Transverse colon (tissue), 4 donors: Measurements from ENCODE around the gene SERTM1. TPM values are rescaled to one million over a fixed set of nuclear protein-coding genes. Genes with fewer than 3 reads are reported as not detected.

Source experiments
- DNase-seq: peaks from one replicate; pipeline ENCODE4 v3.0.0-alpha.2; 2019
- H3K27ac ChIP-seq, 4 donors: fragments of 200-600 bp; sonication (generic); 2 replicates each; pipeline ENCODE4 v1.5.1; 2016 to 2018; ENCODE audit warnings: inconsistent platforms in 4 of 4
- H3K27me3 ChIP-seq: fragments of 200-600 bp; sonication (generic); 2 replicates; pipeline ENCODE4 v1.5.1; 2017; ENCODE audit warnings: inconsistent platforms
- H3K36me3 ChIP-seq, 4 donors: fragments of 200-600 bp; sonication (generic); 2 replicates each; pipeline ENCODE4 v1.5.1; 2017 to 2019; ENCODE audit warnings: inconsistent platforms in 4 of 4
- H3K4me1 ChIP-seq, 4 donors: fragments of 200-600 bp; sonication (generic); 2 replicates each; pipeline ENCODE4 v1.5.1; 2017 to 2020; ENCODE audit warnings: inconsistent platforms in 4 of 4
- H3K4me3 ChIP-seq, 4 donors: fragments of 200-600 bp; sonication (generic); 1 replicate in 1 of 4; 2 replicates in 3 of 4; pipeline versions ENCODE4 v1.5.1 to v1.6.1; 2017 to 2019; ENCODE audit warnings: inconsistent platforms in 4 of 4
- H3K9me3 ChIP-seq, 2 donors: fragments of 200-600 bp; sonication (generic); 2 replicates each; pipeline ENCODE4 v1.5.1; 2017 to 2019; ENCODE audit warnings: inconsistent platforms in 2 of 2
- CTCF ChIP-seq, 5 experiments: fragments of 200-600 bp in 3 of 5; fragments of 450-650 bp in 2 of 5; sonication (generic) in 3 of 5; IDR thresholded peaks; 1 replicate in 2 of 5; 2 replicates in 3 of 5; pipeline ENCODE4 v1.5.1; 2016 to 2017; ENCODE audit warnings: antibody characterized with exemption in 5 of 5, inconsistent platforms in 3 of 5, mild to moderate bottlenecking in 2 of 5, moderate library complexity in 1 of 5
- EP300 ChIP-seq: sonication (generic); formaldehyde crosslinking; IDR thresholded peaks from one replicate; pipeline ENCODE4 v1.6.1; 2017; ENCODE audit warnings: antibody characterized with exemption, low read depth
- POLR2A ChIP-seq: fragments of 450-650 bp; IDR thresholded peaks from one replicate; pipeline ENCODE4 v1.6.1; 2016; ENCODE audit warnings: antibody characterized with exemption, mild to moderate bottlenecking, moderate library complexity
- POLR2AphosphoS5 ChIP-seq, 3 donors: sonication (generic); formaldehyde crosslinking; IDR thresholded peaks; one replicate each; pipeline ENCODE4 v1.6.1; 2016; ENCODE audit warnings: antibody characterized with exemption in 3 of 3
- WGBS, 2 donors: methylation state at CpG; one replicate each; pipeline ENCODE4 v1.1.5; 2018; ENCODE audit warnings: low coverage in 1 of 2; 5-methylcytosine and 5-hydroxymethylcytosine counted together
- in situ Hi-C, 4 donors: fragments of 200-750 bp; cut with MboI; loops; one replicate each; pipeline versions ENCODE4 v1.15.0 to v1.15.1; 2017; ENCODE audit warnings: low sequenced_read_pairs in 3 of 4, low pct_ligation_motif_present in 1 of 4, low pct_unique_long_range_greater_than_20kb in 1 of 4
- intact Hi-C: fragments of 100-400 bp; cut with DNase I; formaldehyde crosslinking; loops from one replicate; pipeline ENCODE4 v1.15.1; 2023; ENCODE audit warnings: low total_unique reads
- total RNA-seq, 4 donors: library from RNA; depleted of rRNA; stranded (reverse); fragments of >200 nt; gene quantifications; one replicate each; pipeline ENCODE4 v1.1.0, GENCODE V29; 2016

The SERTM1 gene
- total RNA-seq, 4 donors from 2014 or later = 0.32 TPM; not detected in 3

DNA sequence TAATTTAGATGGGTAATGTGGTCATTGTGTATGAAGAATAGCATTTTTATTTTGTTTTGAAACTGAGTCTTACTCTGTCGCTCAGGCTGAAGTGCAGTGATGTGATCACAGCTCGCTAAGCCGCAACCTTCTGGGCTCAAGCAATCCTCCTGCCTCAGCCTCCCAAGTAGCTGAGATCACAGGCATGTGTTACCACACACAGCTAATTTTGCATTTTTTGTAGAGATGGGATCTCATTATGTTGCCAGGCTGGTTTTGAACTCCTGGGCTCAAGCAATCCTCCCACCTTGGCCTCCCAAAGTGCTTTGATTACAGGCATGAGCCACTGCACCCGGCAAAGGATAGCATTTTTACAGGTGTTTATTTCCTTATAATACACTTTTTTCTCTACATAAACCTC is 36.6 kb downstream of the SERTM1 start:
- in situ Hi-C loops = no loop called here
- 75 to 81% methylated on average over 2 to 4 of the region's 4 CpGs for WGBS, 2 donors
- no peaks in the 10 kb centered on the region for H3K9me3 ChIP-seq
- H3K4me3 ChIP-seq = no peak overlapping the region
- no peak overlapping the region for H3K27ac ChIP-seq
- no peak for DNase-seq
- TF ChIP-seq POLR2AphosphoS5 (IDR thresholded peaks at IDR 0.05) (no peak), EP300 (no peak), POLR2A (no peak), CTCF (IDR thresholded peaks at IDR 0.05) (no peak)
- H3K27me3 ChIP-seq = no peaks in the 10 kb centered on the region
- intact Hi-C loops = no loop called here
- H3K4me1 ChIP-seq = no peaks in the 10 kb centered on the region
- no peaks in the 10 kb centered on the region for H3K36me3 ChIP-seq

DNA sequence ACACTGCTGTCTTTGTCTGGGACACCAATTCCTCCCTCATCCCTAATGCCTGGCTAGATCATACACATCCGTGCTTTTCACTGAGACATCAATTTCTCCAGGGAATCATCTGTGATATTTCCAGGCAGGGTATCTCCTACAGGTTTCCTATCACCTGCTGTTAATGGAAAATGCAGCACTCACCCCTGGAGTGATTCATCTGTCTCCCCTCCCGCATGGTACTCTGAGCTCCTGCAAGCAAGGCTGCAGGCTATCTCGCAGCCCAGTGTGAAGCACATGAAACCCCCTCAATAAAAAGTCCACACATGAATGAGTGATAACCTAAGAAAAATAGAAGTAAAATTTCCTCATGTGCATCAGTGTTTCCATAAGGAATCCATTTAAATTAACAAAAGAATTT is 38.5 kb downstream of the SERTM1 start:
- WGBS, 2 donors = 73 to 74% methylated on average over 3 of the region's 3 CpGs
- in situ Hi-C loops (no loop called here), intact Hi-C loops (no loop called here)
- H3K9me3 ChIP-seq = no peaks in the 10 kb centered on the region
- DNase-seq = no peak
- no peaks in the 10 kb centered on the region for H3K27me3 ChIP-seq
- no peaks in the 10 kb centered on the region for H3K36me3 ChIP-seq
- H3K27ac ChIP-seq = no peak overlapping the region
- H3K4me1 ChIP-seq = no peaks in the 10 kb centered on the region
- H3K4me3 ChIP-seq = no peak overlapping the region
- TF ChIP-seq EP300 (no peak), CTCF (IDR thresholded peaks at IDR 0.05) (no peak), POLR2A (no peak), POLR2AphosphoS5 (IDR thresholded peaks at IDR 0.05) (no peak)

DNA sequence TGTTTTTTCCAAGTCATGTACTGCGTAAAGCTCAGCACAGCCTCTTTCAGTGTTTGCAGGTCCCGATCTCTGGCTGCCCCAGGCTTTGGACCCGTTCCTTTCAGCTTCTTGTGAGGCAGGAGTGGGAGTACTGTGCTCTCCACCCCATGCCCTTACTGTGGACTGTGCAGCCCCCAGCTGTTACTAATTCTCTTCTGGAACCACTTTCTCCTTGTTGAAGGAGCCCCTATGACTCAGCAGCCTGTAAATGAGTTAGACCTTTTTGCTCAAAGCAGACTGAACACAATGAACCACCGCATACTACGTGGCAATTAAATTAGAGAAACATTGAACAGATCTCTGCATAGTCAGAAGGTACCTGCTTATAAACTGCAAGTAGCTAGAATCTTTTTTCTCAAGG is 39.0 kb downstream of the SERTM1 start:
- in situ Hi-C loops = no loop called here
- TF ChIP-seq POLR2A (no peak), EP300 (no peak)
- H3K4me3 ChIP-seq = no peak overlapping the region
- DNase-seq = no peak
- H3K27me3 ChIP-seq = no peaks in the 10 kb centered on the region
- intact Hi-C loops = no loop called here
- H3K36me3 ChIP-seq = no peaks in the 10 kb centered on the region
- no peak overlapping the region for H3K27ac ChIP-seq
- no peaks in the 10 kb centered on the region for H3K9me3 ChIP-seq
- WGBS, 2 donors = 66 to 67% methylated on average over 5 of the region's 5 CpGs
- no peaks in the 10 kb centered on the region for H3K4me1 ChIP-seq

GRCh38 chr13:36713887-36714286 is 40.1 kb downstream of the SERTM1 start:
- WGBS, 2 donors = 11 to 33% methylated on average over 1 to 2 of the region's 2 CpGs
- intact Hi-C loops (no loop called here), in situ Hi-C loops (no loop called here)
- no peaks in the 10 kb centered on the region for H3K27me3 ChIP-seq
- no peaks in the 10 kb centered on the region for H3K4me1 ChIP-seq
- no peaks in the 10 kb centered on the region for H3K36me3 ChIP-seq
- H3K27ac ChIP-seq = no peak overlapping the region
- no peaks in the 10 kb centered on the region for H3K9me3 ChIP-seq
- DNase-seq = no peak
- H3K4me3 ChIP-seq = no peak overlapping the region
- no peak for TF ChIP-seq CTCF (IDR thresholded peaks at IDR 0.05)
- no peak for TF ChIP-seq POLR2A
- no peak for TF ChIP-seq POLR2AphosphoS5 (IDR thresholded peaks at IDR 0.05)
- no peak for TF ChIP-seq EP300

- no peak for DNase-seq
- no peaks in the 10 kb centered on the region for H3K36me3 ChIP-seq
- in situ Hi-C loops = no loop called here
- no peak overlapping the region for H3K4me3 ChIP-seq
- no peak overlapping the region for H3K27ac ChIP-seq
- 40 to 62% methylated on average over 1 of the region's 1 CpG for WGBS, 2 donors
- TF ChIP-seq POLR2AphosphoS5 (IDR thresholded peaks at IDR 0.05) (no peak), EP300 (no peak), CTCF (IDR thresholded peaks at IDR 0.05) (no peak), POLR2A (no peak)
- intact Hi-C loops = no loop called here
- no peaks in the 10 kb centered on the region for H3K27me3 ChIP-seq
- no peaks in the 10 kb centered on the region for H3K9me3 ChIP-seq
- H3K4me1 ChIP-seq = no peaks in the 10 kb centered on the region
Measured at GRCh38 chr13:36715841-36716240, 42.0 kb downstream of the SERTM1 start.
